Activated CD8-positive, alpha-beta T cell treated with anti-CD3 and anti-CD28 coated beads, Interleukin-2, amount 10 ng/mL, durations not matched to agents 7 days and 5 days (primary cell): ENCODE measurements around the gene PAPSS2. TPM values are rescaled to one million over a fixed set of nuclear protein-coding genes. Genes with fewer than 3 reads are reported as not detected.

Source experiments
- ATAC-seq: fragments of 150-1000 bp; cut with Tn5 transposase; one replicate; pipeline ENCODE4 v1.10.0; 2021; ENCODE audit warnings: moderate library complexity
- CTCF ChIA-PET: fragments of 350-600 bp; sonication (Branson Sonifier 250); formaldehyde crosslinking; loops from one replicate; lab custom pipeline; 2021; ENCODE audit warnings: antibody characterized with exemption; lab: Charles Lee
- POLR2A ChIA-PET: fragments of 350-600 bp; sonication (Branson Sonifier 250); formaldehyde crosslinking; loops from one replicate; lab custom pipeline; 2021; ENCODE audit warnings: antibody characterized with exemption; lab: Charles Lee
- DNase-seq: peaks from one replicate; pipeline ENCODE4 v3.0.0-alpha.2; 2020
- H3K27ac Mint-ChIP-seq: one replicate; pipeline ENCODE4 v1.8.0; 2021; ENCODE audit warnings: mild to moderate bottlenecking, mixed read lengths
- H3K27me3 Mint-ChIP-seq: one replicate; pipeline ENCODE4 v1.8.0; 2021; ENCODE audit warnings: low read depth, mixed read lengths
- H3K36me3 Mint-ChIP-seq: one replicate; pipeline ENCODE4 v1.8.0; 2021; ENCODE audit warnings: low read depth, mixed read lengths
- H3K4me1 Mint-ChIP-seq: one replicate; pipeline ENCODE4 v1.8.0; 2021; ENCODE audit warnings: low read depth, mixed read lengths
- H3K4me3 Mint-ChIP-seq: one replicate; pipeline ENCODE4 v1.8.0; 2021; ENCODE audit warnings: mild to moderate bottlenecking, mixed read lengths
- H3K9me3 Mint-ChIP-seq: one replicate; pipeline ENCODE4 v1.8.0; 2022; ENCODE audit warnings: mixed read lengths; ENCODE audit not compliant: insufficient read depth
- total RNA-seq, 2 experiments: library from RNA; stranded (reverse); gene quantifications; one replicate each; pipeline ENCODE4 v1.2.3, GENCODE V29; 2021

PAPSS2 gene
- total RNA-seq, 2 experiments from 2014 or later, result 0.08 TPM; not detected in 1

- POLR2A ChIA-PET, result interaction anchor here (1.0 kb wide), 1 partner anchor 58 kb away, joined by 3 read pairs; the partner anchor contains the start of gene ATAD1
- CTCF ChIA-PET, result interaction anchor here (1.5 to 1.8 kb wide), 4 partner anchors 9 to 227 kb away, joined by 3 to 5 read pairs (median 4); no protein-coding TSS in a partner anchor
Observed at GRCh38 chr10:87760195-87760905, 100.7 kb downstream of the PAPSS2 start.

GRCh38 chr10:87761153-87761552 is 101.5 kb downstream of the PAPSS2 start:
- H3K36me3 Mint-ChIP-seq, result peaks cover 20% of the 10 kb centered on the region
- DNase-seq (no peak), ATAC-seq (no peak)
- ChIA-PET POLR2A (interaction anchor here (1.0 kb wide), 1 partner anchor 57 kb away, joined by 3 read pairs; the partner anchor contains the start of gene ATAD1), CTCF (interaction anchor here (1.5 to 1.6 kb wide), 2 partner anchors 13 to 228 kb away, joined by 3 to 4 read pairs; no protein-coding TSS in a partner anchor)
- H3K27me3 Mint-ChIP-seq, result no peaks in the 10 kb centered on the region
- peaks cover 15% of the 10 kb centered on the region for H3K4me1 Mint-ChIP-seq
- H3K27ac Mint-ChIP-seq, result no peak overlapping the region
- no peak overlapping the region for H3K4me3 Mint-ChIP-seq
- no peaks in the 10 kb centered on the region for H3K9me3 Mint-ChIP-seq

More at GRCh38 chr10:87760195-87760905, 100.7 kb downstream of the PAPSS2 start:
- no peak overlapping the region for H3K4me3 Mint-ChIP-seq
- ATAC-seq (no peak), DNase-seq (no peak)
- H3K27me3 Mint-ChIP-seq, result no peaks in the 10 kb centered on the region
- H3K9me3 Mint-ChIP-seq, result no peaks in the 10 kb centered on the region
- peaks cover 15% of the 10 kb centered on the region for H3K4me1 Mint-ChIP-seq
- H3K36me3 Mint-ChIP-seq, result peaks cover 19% of the 10 kb centered on the region
- peak overlapping the region; percentile 18 for H3K27ac Mint-ChIP-seq

GRCh38 chr10:87761892-87762291 is 102.2 kb downstream of the PAPSS2 start:
- H3K4me1 Mint-ChIP-seq, result peaks cover 15% of the 10 kb centered on the region
- no peaks in the 10 kb centered on the region for H3K27me3 Mint-ChIP-seq
- H3K27ac Mint-ChIP-seq, result no peak overlapping the region
- H3K36me3 Mint-ChIP-seq, result peaks cover 18% of the 10 kb centered on the region
- H3K9me3 Mint-ChIP-seq, result no peaks in the 10 kb centered on the region
- DNase-seq (peak; percentile 32), ATAC-seq (peak; percentile 68)
- ChIA-PET POLR2A (no interaction called here), CTCF (interaction anchor here (0.9 to 2.3 kb wide), 5 partner anchors 10 to 228 kb away, joined by 3 to 7 read pairs (median 4); no protein-coding TSS in a partner anchor)
- no peak overlapping the region for H3K4me3 Mint-ChIP-seq

GRCh38 chr10:87763086-87763861 is 103.6 kb downstream of the PAPSS2 start:
- CTCF ChIA-PET, result interaction anchor here (0.6 to 2.3 kb wide), 3 partner anchors 9 to 216 kb away, joined by 3 to 7 read pairs (median 4); no protein-coding TSS in a partner anchor
- Mint-ChIP-seq H3K4me3 (no peak overlapping the region), H3K36me3 (peaks cover 29% of the 10 kb centered on the region), H3K27me3 (no peaks in the 10 kb centered on the region), H3K4me1 (peaks cover 15% of the 10 kb centered on the region), H3K9me3 (no peaks in the 10 kb centered on the region), H3K27ac (no peak overlapping the region)
- POLR2A ChIA-PET, result no interaction called here
- DNase-seq, result no peak
- no peak for ATAC-seq

GRCh38 chr10:87764072-87764934 is 104.6 kb downstream of the PAPSS2 start:
- Mint-ChIP-seq H3K27ac (no peak overlapping the region), H3K4me3 (no peak overlapping the region), H3K36me3 (peaks cover 31% of the 10 kb centered on the region), H3K4me1 (peaks cover 15% of the 10 kb centered on the region), H3K9me3 (no peaks in the 10 kb centered on the region), H3K27me3 (no peaks in the 10 kb centered on the region)
- ATAC-seq (no peak), DNase-seq (no peak)
- ChIA-PET CTCF (interaction anchor here (2.3 kb wide), 1 partner anchor 8 kb away, joined by 7 read pairs; no protein-coding TSS in a partner anchor), POLR2A (interaction anchor here (0.7 kb wide), 1 partner anchor 78 kb away, joined by 3 read pairs; no protein-coding TSS in a partner anchor)

- H3K4me3 Mint-ChIP-seq, result no peak overlapping the region
- peak overlapping the region; percentile 46 for H3K27ac Mint-ChIP-seq
- CTCF ChIA-PET, result no interaction called here
- ATAC-seq, result no peak
- no peak for DNase-seq
- H3K36me3 Mint-ChIP-seq, result peaks cover 31% of the 10 kb centered on the region
- POLR2A ChIA-PET, result no interaction called here
- H3K9me3 Mint-ChIP-seq, result no peaks in the 10 kb centered on the region
- H3K4me1 Mint-ChIP-seq, result peaks cover 11% of the 10 kb centered on the region
- H3K27me3 Mint-ChIP-seq, result no peaks in the 10 kb centered on the region
Observed at GRCh38 chr10:87765666-87766376, 106.1 kb downstream of the PAPSS2 start.

GRCh38 chr10:87767253-87767652 is 107.6 kb downstream of the PAPSS2 start:
- Mint-ChIP-seq H3K9me3 (no peaks in the 10 kb centered on the region), H3K27me3 (no peaks in the 10 kb centered on the region), H3K36me3 (peaks cover 28% of the 10 kb centered on the region), H3K4me3 (no peak overlapping the region), H3K27ac (no peak overlapping the region), H3K4me1 (peaks cover 5% of the 10 kb centered on the region)
- ChIA-PET CTCF (no interaction called here), POLR2A (no interaction called here)
- DNase-seq (no peak), ATAC-seq (no peak)

- Mint-ChIP-seq H3K9me3 (no peaks in the 10 kb centered on the region), H3K4me1 (peaks cover 6% of the 10 kb centered on the region), H3K27ac (no peak overlapping the region), H3K27me3 (no peaks in the 10 kb centered on the region), H3K4me3 (no peak overlapping the region), H3K36me3 (peaks cover 33% of the 10 kb centered on the region)
- ChIA-PET CTCF (interaction anchor here (0.8 to 2.1 kb wide), 5 partner anchors 9 to 240 kb away, joined by 3 to 7 read pairs (median 3); no protein-coding TSS in a partner anchor), POLR2A (interaction anchor here (0.6 kb wide), 1 partner anchor 231 kb away, joined by 3 read pairs; no protein-coding TSS in a partner anchor)
- DNase-seq (no peak), ATAC-seq (peak; percentile 51)
Observed at GRCh38 chr10:87771871-87772500, 112.3 kb downstream of the PAPSS2 start.

- no peak for ATAC-seq
- CTCF ChIA-PET, result interaction anchor here (0.7 to 1.7 kb wide), 2 partner anchors 10 to 14 kb away, joined by 3 to 4 read pairs; no protein-coding TSS in a partner anchor
Observed at GRCh38 chr10:87775766-87776165, 116.1 kb downstream of the PAPSS2 start.

GRCh38 chr10:87776328-87776727 is 116.7 kb downstream of the PAPSS2 start:
- Mint-ChIP-seq H3K4me3 (no peak overlapping the region), H3K9me3 (no peaks in the 10 kb centered on the region), H3K27ac (no peak overlapping the region), H3K27me3 (no peaks in the 10 kb centered on the region), H3K4me1 (peaks cover 6% of the 10 kb centered on the region), H3K36me3 (peaks cover 32% of the 10 kb centered on the region)
- ATAC-seq, result no peak
- CTCF ChIA-PET, result interaction anchor here (1.7 kb wide), 1 partner anchor 14 kb away, joined by 3 read pairs; no protein-coding TSS in a partner anchor
- no peak for DNase-seq
- POLR2A ChIA-PET, result no interaction called here

More at GRCh38 chr10:87775766-87776165, 116.1 kb downstream of the PAPSS2 start:
- Mint-ChIP-seq H3K4me1 (peaks cover 6% of the 10 kb centered on the region), H3K27ac (no peak overlapping the region), H3K36me3 (peaks cover 31% of the 10 kb centered on the region), H3K4me3 (no peak overlapping the region), H3K27me3 (no peaks in the 10 kb centered on the region), H3K9me3 (no peaks in the 10 kb centered on the region)
- POLR2A ChIA-PET, result no interaction called here
- DNase-seq, result no peak
